Fibroblast of lung (primary cell): ENCODE results near the gene WFDC5. TPM values are rescaled to one million over a fixed set of nuclear protein-coding genes. Genes with fewer than 3 reads are reported as not detected.

Experiments
- DNase-seq, 2 donors: peaks; one replicate each; pipeline versions ENCODE4 v3.0.0 to v3.0.0-alpha.2; 2010; ENCODE audit warnings: low read depth in 2 of 2
- H2AFZ ChIP-seq: 2 replicates; pipeline ENCODE4 v1.5.1; 2012; ENCODE audit warnings: low read length, control low read depth, inconsistent platforms
- H3K27ac ChIP-seq: 2 replicates; pipeline ENCODE4 v1.5.1; 2011; ENCODE audit warnings: low read length, control low read depth; ENCODE audit not compliant: insufficient read depth
- H3K27me3 ChIP-seq: 2 replicates; pipeline ENCODE4 v1.5.1; 2011; ENCODE audit warnings: mild to moderate bottlenecking, low read length; ENCODE audit not compliant: control insufficient read depth, insufficient read depth
- H3K36me3 ChIP-seq: 2 replicates; pipeline ENCODE4 v1.5.1; 2011; ENCODE audit warnings: low read length; ENCODE audit not compliant: control insufficient read depth, insufficient read depth
- H3K4me1 ChIP-seq: 2 replicates; pipeline ENCODE4 v1.5.1; 2011; ENCODE audit warnings: low read length; ENCODE audit not compliant: control insufficient read depth, insufficient read depth; ENCODE audit errors: extremely low read depth
- H3K4me2 ChIP-seq: 2 replicates; pipeline ENCODE4 v1.5.1; 2011; ENCODE audit warnings: low read length, control low read depth; ENCODE audit not compliant: insufficient read depth; ENCODE audit errors: extremely low read depth
- H3K4me3 ChIP-seq, 4 experiments: fragments of 200-600 bp in 1 of 4; sonication (generic) in 1 of 4; replicated peaks in 1 of 4; 2 replicates each; pipeline ENCODE4 v1.5.1; 2011 to 2016; ENCODE audit warnings: low read length in 4 of 4, low read depth in 3 of 4, mild to moderate bottlenecking in 3 of 4, control low read depth in 2 of 4, inconsistent platforms in 1 of 4, mixed read lengths in 1 of 4; ENCODE audit not compliant: insufficient read depth in 1 of 4; ENCODE audit errors: control extremely low read depth in 1 of 4
- H3K79me2 ChIP-seq: 2 replicates; pipeline ENCODE4 v1.5.1; 2012; ENCODE audit warnings: mild to moderate bottlenecking, low read length, inconsistent platforms; ENCODE audit not compliant: control insufficient read depth, insufficient read depth
- H3K9ac ChIP-seq: 2 replicates; pipeline ENCODE4 v1.5.1; 2011; ENCODE audit warnings: mild to moderate bottlenecking, low read length, control low read depth; ENCODE audit not compliant: insufficient read depth
- H3K9me3 ChIP-seq: 2 replicates; pipeline ENCODE4 v1.5.1; 2012; ENCODE audit warnings: low read depth, low read length; ENCODE audit not compliant: control insufficient read depth, insufficient read depth
- H4K20me1 ChIP-seq: 2 replicates; pipeline ENCODE4 v1.5.1; 2011; ENCODE audit warnings: low read length; ENCODE audit not compliant: control insufficient read depth, insufficient read depth; ENCODE audit errors: extremely low read depth
- EZH2 ChIP-seq: IDR thresholded peaks from 2 replicates; pipeline ENCODE4 v1.5.1; 2012; ENCODE audit warnings: low read length, control low read depth, mild to moderate bottlenecking; ENCODE audit errors: missing control alignments
- polyA plus RNA-seq, 2 donors: library from polyadenylated mRNA; depleted of rRNA in 1 of 2; stranded (reverse) in 1 of 2; unstranded in 1 of 2; fragments of >200 nt; gene quantifications; 2 replicates each; pipeline ENCODE4 v1.2.1, GENCODE V29; 2011 to 2012; ENCODE audit warnings: missing spikeins in 1 of 2
- total RNA-seq: library from RNA; depleted of rRNA; stranded (reverse); fragments of >200 nt; gene quantifications from 2 replicates; pipeline ENCODE4 v1.2.1, GENCODE V29; 2014
- TF ChIP-seq, protein P1 (sequence below), 2 donors: IDR thresholded peaks in 1 of 2; conservative IDR thresholded peaks in 1 of 2; 1 replicate in 1 of 2; 2 replicates in 1 of 2; pipeline ENCODE4 v1.5.1; 2011 to 2012; ENCODE audit warnings: low read length in 2 of 2, control low read depth in 1 of 2, inconsistent platforms in 1 of 2, low read depth in 1 of 2, mild to moderate bottlenecking in 1 of 2

Gene WFDC5
- total and polyA plus RNA-seq, 2 donors (not counting 1 experiment from before 2014, with no cell fraction given): not detected

DNA sequence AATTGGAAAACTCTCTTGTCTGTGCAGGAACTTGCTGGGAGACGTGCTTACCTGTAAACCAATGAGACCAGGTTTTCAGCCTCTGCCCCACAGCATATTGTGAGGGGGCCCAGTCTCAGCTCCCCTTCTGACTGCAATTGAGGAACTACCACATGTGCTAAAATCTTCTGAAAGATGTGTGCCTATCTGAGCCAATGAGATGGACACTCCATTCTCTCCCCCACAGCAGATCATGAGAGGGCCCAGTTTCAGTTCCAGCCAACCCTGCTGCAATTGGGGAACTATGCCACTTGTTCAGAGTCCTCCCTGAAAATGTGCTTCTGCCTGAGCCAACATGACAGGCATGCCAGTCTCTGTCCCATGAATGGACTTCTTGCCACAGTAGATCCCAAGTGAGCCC is 38.8 kb upstream of the WFDC5 start:
- Histone ChIP-seq H3K27ac (no peak overlapping the region), H3K36me3 (no peaks in the 10 kb centered on the region), H3K9ac (no peak overlapping the region), H3K4me3 (no peak overlapping the region), H4K20me1 (no peaks in the 10 kb centered on the region), H3K9me3 (no peaks in the 10 kb centered on the region), H3K4me2 (no peak overlapping the region), H3K79me2 (no peaks in the 10 kb centered on the region), H3K4me1 (no peaks in the 10 kb centered on the region), H3K27me3 (peaks cover 2% of the 10 kb centered on the region), H2AFZ (no peak overlapping the region)
- TF ChIP-seq, protein P1, sequence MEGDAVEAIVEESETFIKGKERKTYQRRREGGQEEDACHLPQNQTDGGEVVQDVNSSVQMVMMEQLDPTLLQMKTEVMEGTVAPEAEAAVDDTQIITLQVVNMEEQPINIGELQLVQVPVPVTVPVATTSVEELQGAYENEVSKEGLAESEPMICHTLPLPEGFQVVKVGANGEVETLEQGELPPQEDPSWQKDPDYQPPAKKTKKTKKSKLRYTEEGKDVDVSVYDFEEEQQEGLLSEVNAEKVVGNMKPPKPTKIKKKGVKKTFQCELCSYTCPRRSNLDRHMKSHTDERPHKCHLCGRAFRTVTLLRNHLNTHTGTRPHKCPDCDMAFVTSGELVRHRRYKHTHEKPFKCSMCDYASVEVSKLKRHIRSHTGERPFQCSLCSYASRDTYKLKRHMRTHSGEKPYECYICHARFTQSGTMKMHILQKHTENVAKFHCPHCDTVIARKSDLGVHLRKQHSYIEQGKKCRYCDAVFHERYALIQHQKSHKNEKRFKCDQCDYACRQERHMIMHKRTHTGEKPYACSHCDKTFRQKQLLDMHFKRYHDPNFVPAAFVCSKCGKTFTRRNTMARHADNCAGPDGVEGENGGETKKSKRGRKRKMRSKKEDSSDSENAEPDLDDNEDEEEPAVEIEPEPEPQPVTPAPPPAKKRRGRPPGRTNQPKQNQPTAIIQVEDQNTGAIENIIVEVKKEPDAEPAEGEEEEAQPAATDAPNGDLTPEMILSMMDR (conservative IDR thresholded peaks at IDR 0.05 in 1 of 2, IDR thresholded peaks at IDR 0.05 in 1 of 2; ENCODE audit: low read depth in 1 of 2, low read length in 2 of 2): no peak
- no peak for TF ChIP-seq EZH2
- DNase-seq: no peak

DNA sequence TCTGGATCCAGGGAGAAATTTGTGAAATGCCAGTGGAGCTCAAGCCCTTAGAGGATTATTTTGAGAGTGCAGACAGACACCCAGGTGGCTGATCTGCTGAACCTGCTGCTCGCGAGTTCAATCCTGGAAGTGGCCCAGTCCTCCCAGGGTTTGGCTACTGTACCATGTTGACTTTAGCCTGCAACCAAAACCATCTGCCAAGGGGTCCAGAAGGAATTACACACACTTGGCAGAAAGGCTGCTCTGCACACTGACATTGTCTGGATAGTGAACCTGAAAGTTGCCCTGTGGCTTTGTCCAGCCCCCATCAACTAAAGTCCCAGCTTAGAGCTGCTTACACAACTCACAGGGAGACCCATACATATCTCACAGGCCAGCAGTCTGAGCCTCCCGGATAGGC is 38.2 kb upstream of the WFDC5 start:
- Histone ChIP-seq H3K4me2 (no peak overlapping the region), H3K4me3 (no peak overlapping the region), H3K4me1 (no peaks in the 10 kb centered on the region), H3K79me2 (no peaks in the 10 kb centered on the region), H3K9me3 (no peaks in the 10 kb centered on the region), H2AFZ (no peak overlapping the region), H4K20me1 (no peaks in the 10 kb centered on the region), H3K27ac (no peak overlapping the region), H3K9ac (no peak overlapping the region), H3K27me3 (peaks cover 2% of the 10 kb centered on the region), H3K36me3 (no peaks in the 10 kb centered on the region)
- TF ChIP-seq, protein P1 (conservative IDR thresholded peaks at IDR 0.05 in 1 of 2, IDR thresholded peaks at IDR 0.05 in 1 of 2; ENCODE audit: low read depth in 1 of 2, low read length in 2 of 2): no peak
- TF ChIP-seq EZH2: no peak
- no peak for DNase-seq

DNA sequence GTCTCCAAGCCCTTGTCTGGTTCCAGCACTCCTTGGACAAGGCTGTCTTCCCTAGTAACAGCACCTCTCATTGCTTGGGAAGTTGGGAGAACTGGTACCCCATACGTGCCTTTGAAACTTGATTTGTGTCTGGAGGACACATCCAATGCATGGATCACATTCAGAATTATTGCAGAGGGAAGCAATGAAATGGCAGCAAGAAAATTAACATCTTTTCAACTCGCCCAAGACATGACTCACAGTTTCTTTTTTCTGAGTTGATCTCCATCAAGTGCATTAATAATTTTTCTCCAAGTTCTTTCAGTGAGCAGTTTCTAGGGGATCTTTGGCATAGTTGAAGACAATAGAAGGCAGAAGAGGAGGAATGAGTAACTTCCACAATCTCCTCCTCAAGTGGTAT is 37.4 kb upstream of the WFDC5 start:
- H3K4me1 ChIP-seq: no peaks in the 10 kb centered on the region
- TF ChIP-seq, protein P1 (conservative IDR thresholded peaks at IDR 0.05 in 1 of 2, IDR thresholded peaks at IDR 0.05 in 1 of 2; ENCODE audit: low read depth in 1 of 2, low read length in 2 of 2): no peak
- no peak for TF ChIP-seq EZH2
- H3K27ac ChIP-seq: no peak overlapping the region
- no peaks in the 10 kb centered on the region for H4K20me1 ChIP-seq
- DNase-seq: no peak
- no peak overlapping the region for H3K4me2 ChIP-seq
- no peak overlapping the region for H2AFZ ChIP-seq
- H3K9ac ChIP-seq: no peak overlapping the region
- no peaks in the 10 kb centered on the region for H3K36me3 ChIP-seq
- H3K27me3 ChIP-seq: peaks cover 2% of the 10 kb centered on the region
- H3K79me2 ChIP-seq: no peaks in the 10 kb centered on the region
- H3K4me3 ChIP-seq: no peak overlapping the region
- no peaks in the 10 kb centered on the region for H3K9me3 ChIP-seq
